GF-D8 (cell line): ENCODE data around the gene CPXM1.

Experiments used
- DNase-seq: peaks from one replicate; lab custom pipeline; 2025; lab: John Stamatoyannopoulos, UW

The CPXM1 gene

DNA sequence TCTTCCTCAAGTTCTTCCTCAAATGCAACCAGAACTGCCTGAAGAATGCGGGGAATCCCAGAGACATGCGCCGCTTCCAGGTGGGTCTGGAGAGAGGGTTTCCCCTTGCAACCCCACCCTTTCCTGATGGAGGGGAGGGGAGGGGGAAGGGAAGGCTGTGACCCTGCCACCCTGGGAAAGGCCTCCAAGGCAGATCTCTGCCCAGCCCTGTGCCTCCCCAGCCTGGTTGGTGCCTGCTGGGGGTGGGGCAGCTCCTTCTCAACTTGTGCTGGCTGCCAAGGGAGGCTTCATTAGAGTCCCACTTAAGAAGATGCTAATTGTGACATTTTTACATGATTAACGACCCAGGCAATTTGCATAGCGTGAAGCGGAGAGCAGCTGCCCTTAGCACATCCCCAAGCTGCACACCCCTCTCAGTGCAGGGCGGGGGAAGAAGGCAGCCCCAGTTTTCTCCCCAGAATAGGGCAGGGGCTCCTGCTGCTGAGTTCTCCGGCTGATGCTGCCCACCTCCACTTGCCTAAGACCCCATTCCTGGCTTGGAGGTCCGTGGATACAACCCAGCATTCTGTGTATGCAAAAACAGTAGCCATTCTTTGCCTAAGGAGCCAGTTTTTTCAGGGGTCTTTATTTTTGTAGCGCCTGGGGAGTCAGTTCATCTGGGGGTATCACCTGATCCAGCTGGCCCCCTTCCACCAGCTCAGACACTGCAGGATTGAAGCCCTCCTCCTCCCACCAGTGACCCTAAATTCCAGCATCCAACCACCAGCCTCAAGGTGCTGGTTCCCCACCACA lies 51.7 kb downstream of the CPXM1 start:
- DNase-seq, result no peak

DNA sequence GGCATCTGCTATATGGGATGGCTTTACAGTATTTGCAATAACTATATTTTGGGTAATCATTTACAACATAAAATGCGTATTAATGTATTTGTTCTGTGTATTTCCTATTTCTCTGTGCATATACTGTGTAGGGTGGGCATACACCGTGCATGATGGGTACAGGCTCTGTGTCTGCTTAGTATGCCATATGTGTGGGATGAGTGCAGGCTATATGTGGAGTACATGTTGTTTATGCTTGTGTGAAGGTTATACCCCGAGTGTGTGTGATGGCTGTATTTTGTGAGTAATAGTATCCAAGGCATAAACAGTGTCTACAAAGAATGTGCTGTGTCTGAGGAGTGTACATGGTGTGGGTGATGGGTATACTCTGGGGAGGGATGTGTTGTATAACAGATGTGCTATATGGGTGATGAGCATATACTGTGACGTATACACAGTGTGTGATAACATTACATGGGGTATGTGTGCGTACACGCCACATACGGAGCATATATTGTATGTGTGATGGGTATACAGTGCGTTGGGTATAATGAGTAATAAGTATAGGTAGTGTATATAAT lies 52.7 kb downstream of the CPXM1 start:
- DNase-seq, result no peak

DNA sequence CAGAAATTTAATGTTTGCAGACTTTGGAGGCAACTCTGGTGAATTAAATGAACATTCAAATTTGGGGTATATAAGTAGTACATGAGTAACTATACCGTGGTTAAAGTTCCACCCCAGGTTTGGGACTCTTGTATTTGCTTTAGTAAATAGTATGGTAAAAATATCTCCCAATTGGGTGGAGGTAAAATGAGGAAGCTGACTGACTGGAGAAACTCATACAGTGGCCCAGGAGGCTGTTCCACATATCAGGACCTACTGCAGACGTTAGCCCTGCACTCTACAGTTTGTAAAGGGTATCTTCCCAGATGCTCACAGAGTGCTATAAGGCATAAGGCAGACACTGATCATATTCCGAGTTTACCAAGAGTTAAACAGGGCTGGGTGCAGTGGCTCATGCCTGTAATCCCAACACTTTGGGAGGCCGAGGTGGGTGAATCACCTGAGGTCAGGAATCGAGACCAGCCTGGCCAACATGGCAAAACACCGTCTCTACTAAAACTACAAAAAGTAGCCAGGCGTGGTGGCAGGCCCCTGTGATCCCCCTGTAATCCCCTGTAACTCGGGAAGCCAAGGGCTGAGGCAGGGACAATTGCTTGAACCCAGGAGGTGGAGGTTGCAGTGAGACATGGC lies 53.7 kb downstream of the CPXM1 start:
- DNase-seq, result no peak

DNA sequence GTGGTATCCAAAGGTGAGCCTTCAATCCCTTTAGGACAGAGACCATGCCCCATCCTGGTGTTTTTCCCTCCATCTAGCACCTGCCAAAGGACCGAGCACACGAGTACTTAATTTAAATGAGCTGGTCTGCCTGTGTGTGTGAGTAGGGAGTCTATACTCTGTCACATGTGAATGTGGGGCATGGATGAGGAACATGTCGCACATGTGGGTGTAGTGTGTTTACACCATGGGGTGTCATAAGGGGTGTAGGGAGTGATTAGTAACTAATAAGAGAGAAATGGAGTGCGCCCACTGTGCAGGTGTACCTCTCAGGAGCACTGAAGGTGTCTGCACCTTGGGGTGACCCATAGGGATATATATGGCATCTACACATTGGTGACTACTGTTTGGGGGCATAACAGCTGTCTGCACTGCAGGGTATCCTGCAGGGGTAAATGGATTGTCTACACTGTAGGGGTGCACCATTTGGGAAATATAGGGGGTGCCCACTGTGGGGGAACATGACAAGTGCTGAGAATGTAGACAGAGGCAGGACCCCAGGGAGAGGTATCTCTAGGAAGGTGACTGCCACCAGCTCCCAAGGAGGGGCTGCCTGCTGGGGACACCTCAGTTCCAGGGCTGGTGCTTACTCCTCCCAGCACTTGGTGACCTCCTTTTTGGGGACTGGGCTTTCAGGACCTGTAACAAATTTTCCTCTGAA lies 54.3 kb downstream of the CPXM1 start:
- no peak for DNase-seq

DNA sequence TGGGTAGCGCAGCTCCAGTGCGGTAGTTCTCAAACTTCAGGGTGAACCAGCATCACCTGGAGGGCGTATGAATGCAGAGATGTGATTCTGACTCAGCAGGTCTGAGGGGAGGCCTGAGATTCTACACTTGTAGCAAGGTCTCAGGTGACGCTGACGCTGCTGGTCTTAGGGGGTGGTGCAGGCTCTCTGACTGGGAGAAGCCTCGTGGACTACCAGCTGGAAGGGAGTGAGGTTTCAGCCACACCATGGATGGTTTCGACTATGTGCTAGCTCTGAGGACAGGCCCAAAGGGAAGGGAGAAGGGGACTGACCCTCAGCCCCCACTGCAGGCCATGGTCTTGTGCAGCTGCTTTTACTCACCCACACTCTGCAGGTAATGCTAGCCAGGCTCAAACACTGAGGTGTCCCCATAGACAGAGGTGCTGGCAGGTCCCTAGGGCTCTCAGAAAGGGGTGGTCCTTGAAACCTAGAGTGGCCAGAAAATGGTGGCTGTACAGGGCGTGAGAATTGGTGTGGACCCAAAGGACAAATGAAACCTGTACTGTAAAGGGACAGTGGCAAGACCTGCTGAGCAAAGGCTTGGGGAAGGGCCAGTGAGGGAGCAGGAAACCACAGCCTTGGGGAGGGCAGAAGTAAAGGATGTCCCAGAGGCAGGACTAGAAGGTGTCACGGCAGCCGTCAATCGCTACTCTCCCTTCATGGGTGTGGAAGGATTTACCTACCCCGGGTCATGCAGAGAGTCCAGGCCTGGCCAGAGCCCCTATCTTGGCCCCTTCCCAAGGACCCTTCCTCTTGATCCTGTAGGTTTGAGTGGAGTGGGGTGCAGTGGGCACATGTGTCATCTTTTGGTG lies 55.1 kb downstream of the CPXM1 start:
- DNase-seq, result no peak
